OCI-LY7 (cell line): ENCODE results near the gene DUSP12. TPM values are rescaled to one million over a fixed set of nuclear protein-coding genes. Genes with fewer than 3 reads are reported as not detected.

Experiments
- BruUV-seq: library from RNA; stranded (reverse); fragments of 400-500 nt; replicated peaks from 2 replicates; lab custom pipeline; 2021; lab: Mats Ljungman, UMichigan
- CTCF ChIA-PET: fragments of 300-600 bp; sonication (Branson Sonifier 250); formaldehyde crosslinking; loops from one replicate; lab custom pipeline; 2022; ENCODE audit warnings: antibody characterized with exemption; ENCODE audit not compliant: unreplicated experiment; lab: Charles Lee
- POLR2A ChIA-PET: fragments of 300-600 bp; sonication (Branson Sonifier 250); formaldehyde crosslinking; loops from one replicate; lab custom pipeline; 2022; ENCODE audit warnings: antibody characterized with exemption; lab: Charles Lee
- DNase-seq: peaks from one replicate; pipeline ENCODE4 v3.0.0-alpha.2; 2015; ENCODE audit warnings: low spot score
- H2AFZ ChIP-seq: fragments of 200-600 bp; sonication (generic), shearing (Covaris generic); 2 replicates; pipeline ENCODE4 v1.6.1; 2014; ENCODE audit warnings: mild to moderate bottlenecking, antibody characterized with exemption, low read length, moderate library complexity
- H3K27ac ChIP-seq: fragments of 200-600 bp; sonication (generic); 2 replicates; pipeline ENCODE4 v1.5.1; 2014; ENCODE audit warnings: mixed run types, low read depth, mild to moderate bottlenecking, moderate library complexity, low read length, inconsistent platforms; ENCODE audit not compliant: poor library complexity, severe bottlenecking
- H3K36me3 ChIP-seq: fragments of 200-600 bp; sonication (generic); 2 replicates; pipeline ENCODE4 v1.6.1; 2014; ENCODE audit warnings: mild to moderate bottlenecking, antibody characterized with exemption, low read length, moderate library complexity, mixed read lengths; ENCODE audit not compliant: insufficient read depth
- H3K4me1 ChIP-seq: fragments of 200-600 bp; sonication (generic); 2 replicates; pipeline ENCODE4 v1.5.1; 2014; ENCODE audit warnings: mild to moderate bottlenecking, low read length; ENCODE audit not compliant: insufficient read depth, poor library complexity, severe bottlenecking
- H3K4me2 ChIP-seq: fragments of 200-600 bp; sonication (generic); 2 replicates; pipeline ENCODE4 v1.6.1; 2014; ENCODE audit warnings: mild to moderate bottlenecking, low read length
- H3K4me3 ChIP-seq: fragments of 200-600 bp; sonication (generic); 2 replicates; pipeline ENCODE4 v1.5.1; 2014; ENCODE audit warnings: mild to moderate bottlenecking, low read depth, low read length; ENCODE audit not compliant: poor library complexity, severe bottlenecking
- H3K79me2 ChIP-seq: fragments of 200-600 bp; sonication (generic); 2 replicates; pipeline ENCODE4 v1.6.1; 2016; ENCODE audit warnings: low read depth, mild to moderate bottlenecking, low read length, moderate library complexity, mixed read lengths; ENCODE audit not compliant: insufficient read depth
- H3K9me2 ChIP-seq: fragments of 200-600 bp; sonication (generic); 2 replicates; pipeline ENCODE4 v1.6.1; 2016; ENCODE audit warnings: mild to moderate bottlenecking, low read length, mixed read lengths; ENCODE audit not compliant: insufficient read depth
- H3K9me3 ChIP-seq: fragments of 200-600 bp; sonication (generic); 2 replicates; pipeline ENCODE4 v1.6.1; 2014; ENCODE audit warnings: mild to moderate bottlenecking, mixed run types, low read length, mixed read lengths
- H4K20me1 ChIP-seq: fragments of 200-600 bp; sonication (generic); 2 replicates; pipeline ENCODE4 v1.6.1; 2014; ENCODE audit warnings: mild to moderate bottlenecking, antibody characterized with exemption, low read length, moderate library complexity, mixed read lengths; ENCODE audit not compliant: insufficient read depth
- EZH2phosphoT487 ChIP-seq: fragments of 200-600 bp; sonication (generic); IDR thresholded peaks from 2 replicates; pipeline ENCODE4 v1.6.1; 2018; ENCODE audit warnings: low read depth, borderline replicate concordance, mild to moderate bottlenecking, mixed run types, antibody characterized with exemption, low read length, moderate library complexity, mixed read lengths
- intact Hi-C: fragments of 100-400 bp; cut with micrococcal nuclease; formaldehyde crosslinking; loops from one replicate; pipeline ENCODE4 v1.10.0; 2022; ENCODE audit not compliant: unreplicated experiment
- total RNA-seq, 2 experiments: library from RNA; depleted of rRNA in 1 of 2; stranded (reverse); fragments of >200 nt in 1 of 2; shearing (Covaris generic) in 1 of 2; gene quantifications; 2 replicates each; pipeline ENCODE4 v1.2.3, GENCODE V29; 2014 to 2022
- TF ChIP-seq, protein P1 (sequence below): fragments of 200-600 bp; sonication (generic); conservative IDR thresholded peaks from 2 replicates; pipeline ENCODE4 v1.5.1; 2014; ENCODE audit warnings: mild to moderate bottlenecking, antibody characterized with exemption, low read length, moderate library complexity, mixed read lengths

The DUSP12 gene
- total RNA-seq, 2 experiments from 2014 or later, result 37.3 to 43.9 TPM

GRCh38 chr1:161736335-161736969 lies 13.1 kb upstream of the DUSP12 start:
- intact Hi-C loops, result no loop called here
- ChIA-PET POLR2A (interaction anchor here (1.1 to 7.0 kb wide), 5 partner anchors 10 to 88 kb away, joined by 3 to 64 read pairs (median 16); partner anchors contain the start of genes DUSP12 and FCRLA), CTCF (interaction anchor here (1.1 to 2.1 kb wide), 2 partner anchors 11 to 13 kb away, joined by 3 to 7 read pairs; partner anchors contain the start of gene DUSP12)
- Histone ChIP-seq H3K79me2 (no peaks in the 10 kb centered on the region), H2AFZ (no peak overlapping the region), H3K4me3 (no peak overlapping the region), H3K4me1 (peaks cover 46% of the 10 kb centered on the region), H3K36me3 (no peaks in the 10 kb centered on the region), H4K20me1 (no peaks in the 10 kb centered on the region), H3K9me2 (no peaks in the 10 kb centered on the region), H3K4me2 (0 out of 2 replicates have a peak overlapping the region, but pooled peaks have one; percentile 0), H3K27ac (no peak overlapping the region), H3K9me3 (no peaks in the 10 kb centered on the region)
- DNase-seq, result no peak
- TF ChIP-seq EZH2phosphoT487, result no peak
- TF ChIP-seq, protein P1, sequence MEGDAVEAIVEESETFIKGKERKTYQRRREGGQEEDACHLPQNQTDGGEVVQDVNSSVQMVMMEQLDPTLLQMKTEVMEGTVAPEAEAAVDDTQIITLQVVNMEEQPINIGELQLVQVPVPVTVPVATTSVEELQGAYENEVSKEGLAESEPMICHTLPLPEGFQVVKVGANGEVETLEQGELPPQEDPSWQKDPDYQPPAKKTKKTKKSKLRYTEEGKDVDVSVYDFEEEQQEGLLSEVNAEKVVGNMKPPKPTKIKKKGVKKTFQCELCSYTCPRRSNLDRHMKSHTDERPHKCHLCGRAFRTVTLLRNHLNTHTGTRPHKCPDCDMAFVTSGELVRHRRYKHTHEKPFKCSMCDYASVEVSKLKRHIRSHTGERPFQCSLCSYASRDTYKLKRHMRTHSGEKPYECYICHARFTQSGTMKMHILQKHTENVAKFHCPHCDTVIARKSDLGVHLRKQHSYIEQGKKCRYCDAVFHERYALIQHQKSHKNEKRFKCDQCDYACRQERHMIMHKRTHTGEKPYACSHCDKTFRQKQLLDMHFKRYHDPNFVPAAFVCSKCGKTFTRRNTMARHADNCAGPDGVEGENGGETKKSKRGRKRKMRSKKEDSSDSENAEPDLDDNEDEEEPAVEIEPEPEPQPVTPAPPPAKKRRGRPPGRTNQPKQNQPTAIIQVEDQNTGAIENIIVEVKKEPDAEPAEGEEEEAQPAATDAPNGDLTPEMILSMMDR, result no peak
- BruUV-seq, result no TSS peak

DNA sequence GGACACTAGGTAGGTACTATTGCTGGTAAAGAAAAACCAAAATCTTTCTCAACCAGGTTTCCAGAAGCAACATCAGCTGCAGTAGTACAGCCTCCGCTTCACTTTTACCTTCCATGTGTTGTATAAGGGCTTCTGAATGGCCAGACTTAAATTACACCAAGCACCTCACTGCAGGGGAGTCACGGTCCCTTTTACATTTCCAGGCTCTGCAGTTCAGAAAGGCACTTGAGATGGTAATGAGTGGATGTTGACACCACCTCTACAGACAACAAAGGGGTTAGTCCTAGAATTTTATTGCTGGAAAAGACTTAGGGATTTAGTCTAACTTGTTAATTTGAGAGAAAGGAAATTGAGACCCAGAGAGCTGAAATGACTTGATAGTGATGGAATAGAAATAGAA lies 12.0 kb upstream of the DUSP12 start:
- TF ChIP-seq EZH2phosphoT487, result no peak
- TF ChIP-seq, protein P1, result no peak
- BruUV-seq, result no TSS peak
- no peaks in the 10 kb centered on the region for H4K20me1 ChIP-seq
- H3K4me3 ChIP-seq, result no peak overlapping the region
- peak overlapping the region; percentile 65; the same call in 1 of the 2 replicates for H2AFZ ChIP-seq
- intact Hi-C loops, result loop anchor here (1.0 to 2.0 kb wide), 3 partner anchors 25 to 90 kb away; partner anchors contain the start of gene FCRLA
- no peaks in the 10 kb centered on the region for H3K79me2 ChIP-seq
- ChIA-PET CTCF (interaction anchor here (1.1 to 2.4 kb wide), 3 partner anchors 11 to 36 kb away, joined by 6 to 12 read pairs (median 7); partner anchors contain the start of genes DUSP12 and FCRLA), POLR2A (interaction anchor here (0.6 to 7.0 kb wide), 9 partner anchors 11 to 90 kb away, joined by 3 to 64 read pairs (median 5); partner anchors contain the start of genes DUSP12 and FCRLA)
- H3K4me2 ChIP-seq, result no peak overlapping the region
- H3K4me1 ChIP-seq, result peaks cover 48% of the 10 kb centered on the region
- no peaks in the 10 kb centered on the region for H3K9me2 ChIP-seq
- H3K9me3 ChIP-seq, result no peaks in the 10 kb centered on the region
- no peak for DNase-seq
- H3K27ac ChIP-seq, result no peak overlapping the region
- no peaks in the 10 kb centered on the region for H3K36me3 ChIP-seq
